Spleen (tissue), 7 donors: ENCODE data around the gene ANXA2.

ENCODE experiments used
- CTCF ChIP-seq, 11 experiments: fragments of 200-600 bp in 7 of 11; fragments of 450-650 bp in 4 of 11; sonication (generic) in 4 of 11; IDR thresholded peaks in 8 of 11; conservative IDR thresholded peaks in 3 of 11; 1 replicate in 7 of 11; 2 replicates in 4 of 11; pipeline versions ENCODE4 v1.4.0 to v1.8.0; 2016 to 2021; ENCODE audit warnings: antibody characterized with exemption in 11 of 11, inconsistent platforms in 4 of 11, mild to moderate bottlenecking in 1 of 11
- POLR2A ChIP-seq, 3 donors: fragments of 450-650 bp; IDR thresholded peaks; one replicate each; pipeline ENCODE4 v1.5.1; 2017; ENCODE audit warnings: antibody characterized with exemption in 3 of 3, mild to moderate bottlenecking in 1 of 3
- POLR2AphosphoS5 ChIP-seq, 3 donors: sonication (generic); formaldehyde crosslinking; IDR thresholded peaks; one replicate each; pipeline ENCODE4 v1.5.1; 2017; ENCODE audit warnings: antibody characterized with exemption in 3 of 3
- donor health status: DM: no; HTN: no; CAD: no; lungs with moderate emphysema.
- donor health status: DM: no; HTN: no; CAD: no.
- donor health status: DM: no; HTN: no; CAD: no.

GRCh38 chr15:60355148-60355857, 42.5 kb downstream of the ANXA2 start:
- TF ChIP-seq CTCF (IDR thresholded peaks at IDR 0.05 in 8 of 11, conservative IDR thresholded peaks at IDR 0.05 in 3 of 11): no peak
- TF ChIP-seq POLR2AphosphoS5 (IDR thresholded peaks at IDR 0.05): no peak
- no peak for TF ChIP-seq POLR2A (IDR thresholded peaks at IDR 0.05)
